Calu3 (cell line): ENCODE measurements around the gene FAM25A. TPM values are rescaled to one million over a fixed set of nuclear protein-coding genes. Genes with fewer than 3 reads are reported as not detected.
"Not testable (repeated sequence)": the region's sequence is repeated elsewhere in the genome, so short reads cannot be mapped to it uniquely, and the experiment has no call there.

Experiments used
- BruUV-seq: library from RNA; stranded (reverse); fragments of 400-500 nt; replicated peaks from 2 replicates; lab custom pipeline; 2021; lab: Mats Ljungman, UMichigan
- CTCF ChIA-PET: fragments of 300-600 bp; sonication (Branson Sonifier 250); formaldehyde crosslinking; loops from one replicate; lab custom pipeline; 2022; ENCODE audit warnings: antibody characterized with exemption; lab: Charles Lee
- DNase-seq: peaks from one replicate; pipeline ENCODE4 v3.0.0; 2022
- H3K27ac Mint-ChIP-seq: one replicate; pipeline ENCODE4 v1.8.0; 2022; ENCODE audit warnings: mixed read lengths; ENCODE audit not compliant: unreplicated experiment
- H3K27me3 Mint-ChIP-seq: one replicate; pipeline ENCODE4 v1.8.0; 2022; ENCODE audit warnings: mixed read lengths; ENCODE audit not compliant: unreplicated experiment
- H3K36me3 Mint-ChIP-seq: one replicate; pipeline ENCODE4 v1.8.0; 2022; ENCODE audit warnings: mild to moderate bottlenecking, moderate library complexity, mixed read lengths; ENCODE audit not compliant: insufficient read depth, unreplicated experiment
- H3K4me1 Mint-ChIP-seq: one replicate; pipeline ENCODE4 v1.8.0; 2022; ENCODE audit warnings: mild to moderate bottlenecking, low read depth, mixed read lengths; ENCODE audit not compliant: unreplicated experiment
- H3K4me3 Mint-ChIP-seq: one replicate; pipeline ENCODE4 v1.8.0; 2022; ENCODE audit warnings: mild to moderate bottlenecking, low read depth, moderate library complexity, mixed read lengths; ENCODE audit not compliant: unreplicated experiment
- H3K9me3 Mint-ChIP-seq: one replicate; pipeline ENCODE4 v1.8.0; 2022; ENCODE audit warnings: low read depth, mixed read lengths; ENCODE audit not compliant: unreplicated experiment
- intact Hi-C: fragments of 100-400 bp; cut with micrococcal nuclease; formaldehyde crosslinking; loops from one replicate; pipeline ENCODE4 v1.10.0; 2022; ENCODE audit not compliant: unreplicated experiment
- total RNA-seq: library from RNA; stranded (reverse); gene quantifications from 2 replicates; pipeline ENCODE4 v1.2.3, GENCODE V29; 2022

Gene FAM25A
- total RNA-seq, 1 experiment from 2014 or later, result not detected

DNA sequence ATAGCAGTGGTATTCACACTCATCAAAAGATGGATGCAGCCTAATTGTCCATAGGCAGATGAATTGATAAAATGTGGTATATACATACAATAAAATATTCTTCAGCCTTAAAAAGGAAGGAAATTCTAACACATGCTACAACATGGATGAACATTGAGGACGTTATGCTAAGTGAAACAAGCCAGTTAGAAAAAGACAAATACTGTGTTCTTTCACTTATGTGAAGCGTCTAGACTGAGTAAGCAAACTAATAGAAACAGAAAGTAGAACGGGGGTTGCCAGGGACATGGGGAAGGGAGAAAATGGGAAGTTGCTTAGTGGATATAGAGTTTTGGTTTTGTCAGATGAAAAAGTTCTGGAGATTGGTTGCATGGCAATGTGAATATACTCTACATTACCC is 6.6 kb upstream of the FAM25A start:
- H3K27me3 Mint-ChIP-seq, BruUV-seq, H3K4me3 Mint-ChIP-seq, intact Hi-C loops, CTCF ChIA-PET, H3K27ac Mint-ChIP-seq, H3K9me3 Mint-ChIP-seq, H3K36me3 Mint-ChIP-seq, H3K4me1 Mint-ChIP-seq, DNase-seq: not testable (repeated sequence)

DNA sequence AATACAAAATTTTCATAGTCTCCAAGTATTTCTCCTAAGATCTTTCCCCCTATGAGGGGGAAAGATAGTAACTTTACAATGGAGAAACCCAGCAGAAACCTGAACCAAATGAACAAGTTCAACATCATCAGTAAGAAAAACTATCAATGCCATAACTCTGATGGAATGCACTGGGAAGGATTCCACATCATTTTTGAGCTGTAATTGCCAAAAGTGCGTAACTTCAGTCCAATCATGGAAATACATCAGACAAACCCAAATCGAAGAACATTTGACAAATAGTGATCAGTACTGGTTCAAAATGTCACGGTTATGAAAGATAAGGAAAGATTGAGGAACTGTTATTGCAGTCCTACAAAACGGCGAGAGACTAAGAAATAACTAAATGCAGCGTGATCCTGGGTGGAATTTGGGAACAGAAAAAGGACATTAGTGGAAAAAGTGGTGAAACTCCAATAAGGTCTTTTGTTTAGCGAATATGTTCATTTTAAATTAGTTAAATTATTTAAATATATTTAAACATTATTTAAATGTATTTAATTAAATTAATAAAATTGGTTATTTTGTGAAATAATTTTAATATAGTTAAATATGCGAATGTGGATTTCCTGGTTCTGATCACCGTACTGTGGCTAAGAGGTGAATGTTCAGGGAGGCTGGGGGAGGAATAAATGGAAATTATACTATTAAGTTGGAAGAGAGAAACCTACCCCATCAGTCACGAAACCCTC is 4.9 kb upstream of the FAM25A start:
- CTCF ChIA-PET, BruUV-seq, H3K4me3 Mint-ChIP-seq, H3K36me3 Mint-ChIP-seq, H3K4me1 Mint-ChIP-seq, DNase-seq, intact Hi-C loops, H3K27me3 Mint-ChIP-seq, H3K27ac Mint-ChIP-seq, H3K9me3 Mint-ChIP-seq: not testable (repeated sequence)

DNA sequence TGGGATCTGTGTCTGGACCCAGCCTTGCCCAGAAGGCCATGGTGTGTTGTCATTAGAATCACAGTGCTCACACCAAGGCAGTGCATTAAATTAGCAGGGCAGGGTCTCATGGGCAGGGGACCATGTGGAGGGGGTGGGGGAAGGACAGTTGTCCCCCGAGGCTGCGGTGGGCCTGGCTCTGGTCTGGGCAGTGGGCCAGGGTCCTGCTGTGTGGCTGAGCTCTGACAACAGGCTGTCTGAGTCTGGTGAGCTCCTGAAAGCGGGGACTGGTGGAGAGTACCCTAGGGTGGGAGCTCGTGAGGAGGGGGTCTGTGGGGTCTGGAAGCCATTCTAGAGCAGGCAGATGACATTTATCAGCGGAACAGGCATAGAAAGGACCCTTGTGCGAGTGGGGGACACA is 2.0 kb upstream of the FAM25A start:
- H3K4me3 Mint-ChIP-seq, H3K9me3 Mint-ChIP-seq, DNase-seq, BruUV-seq, CTCF ChIA-PET, H3K36me3 Mint-ChIP-seq, H3K4me1 Mint-ChIP-seq, intact Hi-C loops, H3K27ac Mint-ChIP-seq, H3K27me3 Mint-ChIP-seq: not testable (repeated sequence)

DNA sequence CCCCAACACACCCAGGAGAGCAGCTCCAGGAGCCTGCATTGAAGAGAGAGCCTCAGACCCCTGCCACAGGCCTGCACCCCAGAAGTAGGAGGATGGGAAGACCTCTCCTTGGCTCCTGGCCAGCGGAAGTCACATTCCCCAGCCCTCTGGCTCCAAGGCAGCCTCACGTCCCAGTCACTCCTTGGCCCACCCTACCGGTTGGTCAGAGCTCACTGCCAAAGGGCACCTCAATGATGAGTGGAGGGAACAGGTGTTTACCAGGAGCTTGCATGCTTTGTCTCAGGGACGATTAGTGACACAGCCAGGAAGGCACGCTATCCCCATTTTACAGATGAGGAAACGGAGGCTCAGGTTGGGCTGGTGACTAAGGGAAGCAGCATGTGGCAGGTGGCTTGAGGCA is 1.0 kb upstream of the FAM25A start:
- H3K27ac Mint-ChIP-seq, H3K4me3 Mint-ChIP-seq, H3K36me3 Mint-ChIP-seq, H3K4me1 Mint-ChIP-seq, CTCF ChIA-PET, BruUV-seq, DNase-seq, intact Hi-C loops, H3K9me3 Mint-ChIP-seq, H3K27me3 Mint-ChIP-seq: not testable (repeated sequence)

DNA sequence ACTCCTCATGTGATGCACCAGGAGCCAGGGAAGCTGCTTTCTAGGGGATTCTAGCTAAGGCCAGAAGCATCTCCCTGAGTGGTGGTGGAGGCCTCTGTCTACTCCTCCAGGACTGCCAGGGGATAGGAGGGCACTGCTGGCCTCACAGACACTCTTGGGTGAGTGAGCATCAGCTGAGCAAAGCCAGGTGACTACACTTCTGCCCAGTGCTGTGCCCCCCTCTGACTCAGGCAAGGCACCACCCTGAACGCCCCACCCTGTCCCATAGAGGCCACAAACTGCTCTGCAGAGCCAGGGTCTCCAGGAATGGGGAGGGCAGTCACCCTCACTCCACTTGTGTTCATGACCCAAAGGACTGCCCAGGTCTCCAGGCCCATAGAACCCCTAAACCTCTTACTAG is 590 bp upstream of the FAM25A start:
- CTCF ChIA-PET, H3K27me3 Mint-ChIP-seq, BruUV-seq, H3K4me3 Mint-ChIP-seq, H3K36me3 Mint-ChIP-seq, DNase-seq, intact Hi-C loops, H3K4me1 Mint-ChIP-seq, H3K27ac Mint-ChIP-seq, H3K9me3 Mint-ChIP-seq: not testable (repeated sequence)

DNA sequence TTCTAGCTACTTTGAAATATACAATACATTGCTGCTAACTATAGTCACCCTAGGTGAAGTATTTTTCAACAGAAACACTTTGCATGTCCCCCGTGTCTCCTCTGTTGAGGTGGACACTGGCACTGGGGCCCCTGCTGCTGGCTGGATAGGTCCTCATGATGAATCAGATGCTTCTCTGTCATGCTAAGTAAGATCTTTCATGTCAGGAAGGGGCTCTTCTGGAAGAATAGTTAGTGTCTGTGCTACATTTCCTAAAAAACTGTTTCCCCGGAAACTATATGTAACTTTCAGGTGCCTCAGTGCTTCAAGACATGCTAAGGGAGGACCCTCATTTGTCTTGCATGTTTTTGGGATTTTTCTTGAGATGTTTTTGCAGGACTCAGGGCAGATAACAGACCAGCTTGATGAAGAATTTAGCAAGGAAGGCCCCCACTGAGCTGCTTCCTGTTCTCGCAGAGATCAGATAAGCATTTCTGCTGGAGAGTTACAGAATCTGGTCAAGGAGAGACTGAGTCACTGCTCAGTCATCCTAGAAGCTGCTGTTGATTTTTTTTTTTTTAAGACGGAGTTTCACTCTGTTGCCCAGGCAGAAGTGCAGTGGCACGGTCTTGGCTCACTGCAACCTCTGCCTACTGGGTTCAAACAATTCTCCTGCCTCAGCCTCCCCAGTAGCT is 5.3 kb downstream of the FAM25A start:
- BruUV-seq, H3K4me3 Mint-ChIP-seq, intact Hi-C loops, DNase-seq, H3K27ac Mint-ChIP-seq, H3K27me3 Mint-ChIP-seq, H3K4me1 Mint-ChIP-seq, H3K9me3 Mint-ChIP-seq, H3K36me3 Mint-ChIP-seq: not testable (repeated sequence)
- CTCF ChIA-PET, result interaction anchor here (0.6 kb wide), 1 partner anchor 16 kb away, joined by 3 read pairs; no protein-coding TSS in a partner anchor

DNA sequence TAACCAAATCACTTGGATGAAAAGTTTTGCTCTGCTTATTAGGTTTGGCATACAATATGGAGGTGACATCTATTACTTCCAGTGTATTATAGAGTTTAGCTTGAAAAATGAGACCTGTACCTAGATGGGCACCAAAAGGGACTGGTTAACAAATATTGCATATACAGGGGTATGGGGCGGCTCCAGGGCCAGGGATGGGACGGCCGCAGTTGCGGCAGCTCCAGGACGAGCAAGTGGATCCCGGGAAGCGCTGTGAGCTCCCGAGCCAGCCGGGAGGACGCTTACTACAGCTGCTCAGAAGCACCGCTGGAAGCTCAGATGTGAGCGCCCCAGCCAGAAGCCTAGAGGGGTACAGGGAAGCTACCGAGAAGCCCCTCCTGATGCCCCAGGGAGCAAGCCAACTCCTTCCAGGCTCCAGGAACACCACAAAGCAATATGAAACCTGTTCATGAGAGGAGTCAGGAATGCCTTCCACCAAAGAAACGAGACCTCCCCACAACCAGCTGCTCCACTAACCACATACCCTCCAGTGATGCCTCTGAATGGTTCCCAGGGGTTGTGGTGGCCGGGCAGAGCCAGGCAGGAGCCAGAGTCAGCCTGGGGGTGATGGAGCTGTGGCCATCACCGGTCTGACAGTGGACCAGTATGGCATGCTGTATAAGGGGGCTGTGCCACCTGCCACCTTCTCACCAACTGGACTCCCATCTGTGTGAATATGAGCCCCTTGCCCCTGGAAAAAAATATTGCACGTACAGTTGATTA is 6.8 kb downstream of the FAM25A start:
- H3K4me3 Mint-ChIP-seq, DNase-seq, H3K36me3 Mint-ChIP-seq, H3K4me1 Mint-ChIP-seq, H3K9me3 Mint-ChIP-seq, H3K27me3 Mint-ChIP-seq, CTCF ChIA-PET, intact Hi-C loops, H3K27ac Mint-ChIP-seq, BruUV-seq: not testable (repeated sequence)

DNA sequence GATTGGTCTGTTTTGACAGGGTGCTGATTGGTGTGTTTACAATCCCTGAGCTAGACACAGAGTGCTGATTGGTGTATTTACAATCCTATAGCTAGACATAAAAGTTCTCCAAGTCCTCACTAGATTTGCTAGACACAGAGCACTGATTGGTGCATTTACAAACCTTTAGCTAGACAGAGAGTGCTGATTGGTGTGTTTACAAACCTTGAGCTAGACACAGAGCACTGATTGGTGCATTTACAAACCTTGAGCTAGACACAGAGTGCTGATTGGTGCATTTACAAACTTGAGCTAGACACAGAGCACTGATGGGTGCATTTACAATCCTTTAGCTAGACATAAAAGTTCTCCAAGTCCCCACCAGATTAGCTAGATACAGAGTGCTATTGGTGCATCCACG is 10.3 kb downstream of the FAM25A start:
- H3K27me3 Mint-ChIP-seq, BruUV-seq, intact Hi-C loops, H3K36me3 Mint-ChIP-seq, H3K9me3 Mint-ChIP-seq, H3K4me1 Mint-ChIP-seq, H3K27ac Mint-ChIP-seq, H3K4me3 Mint-ChIP-seq, DNase-seq: not testable (repeated sequence)
- CTCF ChIA-PET, result interaction anchor here (0.6 kb wide), 1 partner anchor 300 kb away, joined by 7 read pairs; no protein-coding TSS in a partner anchor
